ENCODE results near the gene HIP1.
"Not testable (repeated sequence)": the region's sequence is repeated elsewhere in the genome, so short reads cannot be mapped to it uniquely, and the experiment has no call there.

HIP1 gene

DNA sequence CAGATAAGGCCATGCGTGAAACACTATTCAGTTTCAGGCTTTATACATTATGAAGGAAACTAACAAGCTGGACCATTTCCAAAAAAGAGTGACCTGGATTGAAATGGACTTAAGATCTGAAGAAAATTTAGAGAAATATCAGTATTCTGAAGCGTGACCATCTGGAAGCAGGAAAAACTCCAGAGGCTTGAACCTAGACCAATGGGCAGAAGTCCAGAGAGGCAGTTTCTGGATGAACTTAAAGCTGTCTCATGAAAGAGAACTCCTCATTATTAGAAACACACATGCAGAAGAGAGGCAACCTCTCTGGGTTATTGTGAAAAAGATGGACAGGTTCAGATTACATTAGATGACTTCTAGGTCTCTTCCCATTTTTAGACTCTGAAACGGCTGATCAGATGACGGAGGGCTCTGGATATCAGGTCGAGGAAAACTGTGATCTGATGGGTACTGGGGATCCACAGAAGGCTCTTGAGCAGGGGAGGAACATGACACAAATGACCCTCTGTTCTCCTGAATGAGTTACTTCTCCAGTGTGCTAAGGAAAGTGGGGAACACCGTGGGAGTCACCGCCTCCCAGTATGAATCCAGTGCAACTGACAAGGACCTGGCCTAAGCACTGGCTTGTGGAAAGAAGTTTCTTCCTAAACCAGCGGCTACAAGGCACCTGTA, 130.2 kb downstream of the HIP1 start:
- no peak for DNase-seq

DNA sequence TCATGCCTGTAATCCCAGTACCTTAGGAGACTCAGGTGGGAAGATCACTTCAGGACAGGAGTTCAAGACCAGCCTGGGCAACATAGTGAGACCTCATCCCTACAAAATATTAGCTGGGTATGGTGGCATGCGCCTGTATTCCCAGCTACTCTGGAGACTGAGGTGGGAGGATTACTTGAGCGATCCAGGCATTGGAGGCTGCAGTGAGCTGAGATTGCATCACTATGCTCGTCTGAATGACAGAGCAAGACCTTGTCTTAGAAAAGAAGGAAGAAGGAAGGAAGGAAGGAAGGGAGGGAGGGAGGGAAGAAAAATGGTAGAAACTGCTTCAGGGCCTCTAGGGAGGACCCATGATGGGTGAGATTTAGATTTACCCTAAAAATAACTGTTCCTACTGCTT, 134.3 kb downstream of the HIP1 start:
- no peak for DNase-seq

DNA sequence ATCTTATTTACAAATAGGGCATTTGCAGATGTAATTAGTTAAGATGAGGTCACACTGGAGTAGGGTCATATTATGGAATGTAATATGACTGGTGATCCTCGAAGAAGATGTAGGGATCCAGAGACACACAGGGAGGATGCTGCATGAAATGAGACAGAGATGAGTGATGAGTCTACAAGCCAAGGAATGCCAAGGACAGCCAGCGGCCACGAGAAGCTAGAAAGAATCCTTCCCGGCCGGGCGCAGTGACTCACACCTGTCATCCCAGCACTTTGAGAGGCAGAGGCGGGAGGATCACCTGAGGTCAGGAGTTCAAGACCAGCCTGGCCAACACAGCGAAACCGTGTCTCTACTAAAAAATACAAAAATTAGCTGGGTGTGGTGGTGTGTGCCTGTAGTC, 135.9 kb downstream of the HIP1 start:
- not testable (repeated sequence) for DNase-seq

DNA sequence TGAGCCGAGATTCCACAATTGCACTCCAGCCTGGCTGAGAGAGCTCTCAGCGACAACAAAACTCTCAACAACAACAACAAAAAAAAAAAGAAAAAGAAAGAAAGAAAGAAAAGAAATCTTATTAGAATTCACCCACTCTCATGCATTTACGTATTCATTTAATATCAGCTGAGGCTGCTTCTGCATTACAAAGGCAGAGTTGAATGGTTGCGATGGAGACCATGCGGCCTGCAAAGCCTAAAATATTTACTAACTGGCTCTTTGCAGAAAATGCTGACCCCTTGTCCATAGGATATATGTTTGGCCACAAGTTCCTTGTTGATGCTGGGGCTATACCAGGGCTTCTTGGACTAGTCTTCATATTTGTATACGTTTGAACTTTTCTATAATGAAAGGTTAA, 137.2 kb downstream of the HIP1 start:
- no peak for DNase-seq

DNA sequence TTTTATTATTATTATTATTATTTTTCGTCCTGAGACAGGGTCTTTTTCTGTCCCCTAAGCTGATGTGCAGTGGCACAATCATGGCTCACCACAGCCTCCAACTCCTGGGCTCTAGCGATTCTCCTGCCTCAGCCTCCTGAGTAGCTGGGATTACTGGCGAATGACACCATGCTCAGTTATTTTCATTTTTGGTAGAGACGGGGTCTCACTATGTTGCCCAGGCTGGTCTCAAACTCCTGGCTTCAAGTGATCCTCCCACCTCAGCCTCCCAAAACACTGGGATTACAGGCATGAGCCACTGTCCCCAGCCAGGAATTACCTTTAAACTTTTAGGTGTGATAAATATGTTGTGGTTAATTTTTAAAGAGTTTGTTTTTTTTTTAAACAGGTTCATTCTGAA, 138.0 kb downstream of the HIP1 start:
- DNase-seq = not testable (repeated sequence)

DNA sequence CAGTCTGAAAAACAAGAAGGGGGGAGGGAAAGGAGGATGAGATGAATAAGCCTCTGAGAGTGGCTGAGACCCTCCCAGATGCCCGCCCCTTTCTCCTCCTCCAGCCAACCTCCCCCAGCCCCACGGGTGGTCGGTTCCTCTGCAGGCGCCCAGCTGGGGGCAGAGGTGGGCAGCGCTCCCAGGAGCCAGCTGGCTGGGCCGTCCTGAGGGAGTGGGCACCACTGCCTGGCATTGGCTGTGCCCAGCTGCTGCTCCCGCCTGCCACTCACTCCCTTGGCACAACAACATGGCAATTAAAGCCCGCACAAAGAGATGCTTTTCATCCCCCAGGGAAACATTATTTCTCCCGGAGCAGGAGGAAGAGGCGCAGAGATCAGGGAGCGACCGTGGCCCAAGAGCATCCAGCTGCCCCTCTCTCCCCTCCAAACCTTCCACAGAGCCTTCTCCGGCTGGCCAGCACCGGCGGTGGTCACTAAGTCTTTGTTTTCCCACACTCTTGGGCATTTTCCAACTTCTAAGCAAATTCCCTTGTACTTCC, 139.4 kb downstream of the HIP1 start:
- no peak for DNase-seq

DNA sequence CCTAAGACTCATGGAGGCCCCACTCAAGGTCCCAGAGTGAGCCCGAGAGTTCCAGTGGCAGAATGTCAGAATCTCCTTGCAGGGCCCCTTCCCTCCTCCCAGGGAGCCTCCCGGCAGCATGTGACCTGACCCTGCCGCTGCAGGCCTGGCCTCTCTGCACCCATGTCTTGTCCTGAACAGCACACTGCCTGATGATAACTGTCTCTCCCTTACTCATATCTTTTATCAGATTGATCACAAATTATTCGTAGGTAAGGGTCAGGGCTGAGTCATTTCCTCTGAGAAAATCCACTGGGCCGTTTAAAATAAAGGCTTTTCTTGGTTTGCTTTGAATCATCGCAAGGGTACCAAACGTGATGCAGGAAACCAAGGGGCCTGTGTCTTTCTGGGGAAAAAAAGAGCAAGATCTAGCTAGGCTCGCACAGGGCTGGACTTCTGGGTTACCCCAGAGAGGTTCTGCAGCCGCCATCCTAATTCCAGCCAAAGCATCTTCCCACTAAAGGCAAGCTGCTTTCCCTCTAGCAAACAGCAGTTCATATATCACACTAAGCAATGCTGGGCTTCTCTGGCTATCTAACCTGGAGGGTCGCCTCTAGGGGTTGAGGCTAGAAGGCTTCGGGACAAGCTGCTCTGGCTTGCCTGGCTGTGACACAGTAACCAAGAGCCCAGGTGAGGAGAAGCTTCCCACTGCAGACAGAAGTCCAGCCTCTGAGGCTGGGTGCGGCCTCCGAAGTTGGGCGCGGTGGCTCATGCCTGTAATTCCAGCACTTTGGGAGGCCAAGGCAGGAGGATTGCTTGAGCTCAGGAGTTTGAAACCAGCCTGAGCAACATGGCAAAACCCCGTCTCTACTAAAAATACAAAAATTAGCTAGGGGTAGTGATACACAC, 141.8 kb downstream of the HIP1 start:
- no peak for DNase-seq

DNA sequence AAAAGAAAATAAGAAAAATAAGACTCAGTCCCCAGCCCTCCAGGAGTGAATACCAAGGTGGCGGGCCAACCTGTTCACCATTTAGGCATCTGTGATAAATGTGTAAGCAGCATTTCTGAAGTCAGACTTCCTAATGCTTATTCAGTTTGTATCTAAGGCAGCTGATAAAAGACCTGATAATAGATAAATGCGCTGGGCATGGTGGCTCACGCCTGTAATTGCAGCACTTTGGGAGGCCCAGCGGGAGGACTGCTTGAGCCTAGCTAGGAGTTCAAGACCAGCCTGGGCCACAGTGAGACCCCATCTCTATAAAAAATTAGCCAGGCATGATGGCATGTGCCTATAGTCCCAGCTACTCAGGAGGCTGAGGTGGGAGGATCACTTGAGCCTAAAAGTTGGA, 143.0 kb downstream of the HIP1 start:
- no peak for DNase-seq

DNA sequence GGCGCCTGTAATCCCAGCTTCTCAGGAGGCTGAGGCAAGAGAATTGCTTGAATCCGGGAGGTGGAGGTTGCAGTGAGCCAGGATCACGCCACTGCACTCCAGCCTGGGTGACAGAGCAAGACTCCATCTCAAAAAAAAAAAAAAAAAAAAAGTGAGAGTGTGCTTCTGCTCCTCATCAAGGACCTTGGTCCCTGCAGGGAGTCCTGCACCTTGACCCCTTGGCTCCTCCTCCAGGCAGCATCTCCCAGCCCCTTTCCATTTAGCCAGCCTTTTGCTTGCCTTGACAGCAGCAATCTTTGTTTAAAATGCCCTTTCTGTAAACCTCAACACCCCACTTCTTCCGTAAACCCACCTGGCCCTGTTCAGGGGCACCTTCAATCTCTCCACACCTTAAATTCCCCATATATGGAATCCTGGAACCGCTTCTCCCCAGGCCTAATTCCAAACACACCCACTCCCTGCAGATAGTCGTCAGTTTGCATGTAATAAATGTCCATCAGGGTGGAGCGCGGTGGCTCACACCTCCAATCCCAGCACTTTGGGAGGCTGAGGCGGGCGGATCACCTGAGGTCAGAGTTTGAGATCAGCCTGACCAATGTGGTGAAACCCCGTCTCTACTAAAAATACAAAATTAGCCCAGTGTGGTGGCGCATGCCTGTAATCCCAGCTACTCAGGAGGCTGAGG, 145.1 kb downstream of the HIP1 start:
- DNase-seq = not testable (repeated sequence)

DNA sequence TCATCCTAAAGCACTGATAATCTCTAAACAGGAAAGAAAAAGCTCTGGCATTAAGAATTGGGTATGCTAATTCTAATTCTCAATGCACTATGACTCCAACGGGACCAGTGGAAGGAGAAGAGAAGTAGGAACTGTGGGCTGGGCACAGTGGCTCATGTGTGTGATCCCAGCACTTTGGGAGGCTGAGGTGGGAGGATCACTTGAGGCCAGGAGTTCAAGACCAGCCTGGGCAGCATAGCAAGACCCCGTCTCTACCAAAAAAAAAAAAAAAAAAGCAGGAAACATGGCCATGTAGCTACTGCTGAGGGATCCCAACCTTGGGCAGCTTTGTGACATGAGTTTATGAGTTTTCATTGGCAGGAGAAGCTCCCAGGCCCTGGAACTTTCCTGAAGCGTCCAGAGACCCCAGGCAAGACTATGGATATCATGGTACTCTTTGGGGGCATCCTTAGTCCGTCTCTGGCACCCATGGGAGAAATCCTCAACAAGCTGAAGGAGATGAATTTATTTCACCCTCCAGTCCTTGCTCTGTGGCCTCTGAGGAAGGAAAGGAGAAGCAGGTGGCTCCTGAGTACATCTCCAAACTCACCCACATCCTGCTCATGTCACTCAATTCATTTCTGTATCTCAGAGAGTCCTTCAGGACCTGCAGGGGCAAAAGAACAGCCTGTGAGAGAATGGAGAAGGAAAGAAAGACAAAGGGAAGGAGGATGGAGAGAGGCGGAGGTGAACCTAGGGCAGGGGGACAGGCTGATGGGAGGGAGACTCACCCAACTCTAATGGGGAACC, 147.1 kb downstream of the HIP1 start:
- no peak for DNase-seq

DNA sequence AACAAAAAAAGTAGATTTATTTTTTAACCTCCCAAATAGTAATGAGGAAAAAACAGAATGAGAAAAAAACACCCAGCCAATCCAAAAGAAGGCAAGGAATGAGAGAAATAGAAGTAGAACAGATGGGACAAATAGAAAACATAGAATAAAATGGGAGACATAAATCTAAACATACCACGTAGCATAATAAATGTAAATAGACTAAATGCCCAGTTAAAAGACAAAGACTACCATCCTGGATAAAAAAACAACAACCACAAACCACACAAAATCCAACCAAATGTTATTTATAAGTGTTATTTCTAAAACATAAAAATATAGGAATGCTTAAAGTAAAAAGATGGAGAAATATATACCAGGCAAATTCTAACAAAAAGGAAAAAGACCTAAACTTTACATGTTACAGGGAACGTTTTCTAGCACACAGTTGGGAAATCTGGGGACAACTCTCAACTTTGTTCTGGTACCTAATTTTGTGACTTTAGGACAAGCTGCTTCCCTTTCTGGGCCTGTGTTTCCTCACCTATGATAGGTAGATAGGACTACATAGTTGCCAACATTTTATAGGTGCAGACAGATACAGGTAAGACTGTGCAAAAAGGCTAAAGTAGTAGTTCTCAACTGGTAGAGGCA, 148.3 kb downstream of the HIP1 start:
- DNase-seq = no peak

DNA sequence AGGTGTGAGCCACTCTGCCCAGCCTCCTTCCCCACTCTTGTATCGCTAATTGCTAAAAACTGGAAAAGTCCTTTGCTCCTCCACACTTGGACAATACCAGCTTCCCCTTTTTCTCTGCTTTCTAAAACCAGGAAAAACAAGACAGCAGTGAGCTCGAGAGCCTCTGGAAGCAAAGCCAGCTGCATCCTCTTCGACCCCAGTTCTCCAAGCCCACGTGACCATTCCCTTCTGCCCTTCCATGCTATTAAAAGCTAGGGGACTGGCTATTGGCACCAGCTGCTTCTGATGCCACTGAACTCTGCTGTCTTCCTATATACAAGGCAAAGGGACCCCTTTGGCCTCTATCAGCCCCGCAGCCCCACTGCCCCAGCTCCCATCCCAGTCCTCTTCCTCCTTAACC, 154.4 kb downstream of the HIP1 start:
- no peak for DNase-seq

DNA sequence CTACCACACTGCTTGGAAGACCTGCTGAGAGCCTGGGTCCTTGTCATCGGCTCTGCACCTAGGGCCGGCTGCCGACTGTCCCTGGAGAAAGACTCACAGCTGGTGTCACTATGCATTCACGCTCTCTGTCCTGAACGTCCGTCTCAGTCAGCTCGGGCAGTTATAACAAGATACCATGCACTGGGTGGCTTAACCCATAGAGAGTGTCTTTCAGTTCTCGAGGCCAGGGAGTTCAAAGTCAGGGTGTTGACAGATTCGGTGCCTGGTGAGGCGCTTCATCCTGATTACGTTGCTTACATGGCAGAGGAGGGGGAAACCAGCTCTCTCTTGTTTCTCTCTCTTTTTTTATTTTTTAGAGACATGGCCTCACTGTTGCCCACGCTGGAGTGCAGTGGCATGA, 155.5 kb downstream of the HIP1 start:
- DNase-seq = no peak

DNA sequence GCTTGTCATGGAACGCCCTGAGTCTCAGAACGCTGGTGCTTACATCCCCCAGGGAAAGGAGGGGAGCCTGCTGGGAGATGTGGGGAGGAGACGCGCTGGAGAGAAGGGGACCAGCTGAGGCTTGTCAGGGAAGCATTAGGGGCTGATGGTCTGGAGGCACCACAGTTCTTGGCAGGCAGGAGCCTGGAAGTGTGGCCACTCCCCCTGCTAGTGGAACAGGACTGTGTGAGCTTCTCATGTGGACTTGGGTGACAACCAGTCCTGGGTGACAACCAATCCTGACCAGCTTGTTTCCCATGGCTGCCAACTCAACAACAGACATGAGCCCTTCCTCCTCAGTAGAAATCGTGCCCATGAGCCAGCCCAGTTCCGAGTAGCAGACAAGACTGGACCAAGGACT, 158.8 kb downstream of the HIP1 start:
- no peak for DNase-seq

DNA sequence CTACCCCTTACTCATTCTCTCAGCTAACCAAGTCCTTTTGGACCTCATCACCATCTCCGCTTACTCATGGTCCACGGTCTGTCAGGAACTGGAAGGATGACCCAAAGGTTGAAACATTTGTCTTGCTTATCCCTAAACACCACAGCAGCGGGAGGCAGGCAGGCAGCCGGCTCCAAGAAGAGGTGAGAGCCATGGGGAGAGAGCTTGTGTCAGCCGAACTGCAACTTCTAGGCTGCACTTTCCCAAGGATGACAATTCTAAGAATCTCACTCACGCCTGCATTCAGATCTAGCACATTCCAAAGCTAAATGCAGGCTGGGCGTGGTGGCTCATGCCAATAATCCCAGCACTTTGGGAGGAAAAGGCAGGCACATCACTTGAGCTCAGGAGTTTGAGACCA, 160.7 kb downstream of the HIP1 start:
- DNase-seq = no peak

DNA sequence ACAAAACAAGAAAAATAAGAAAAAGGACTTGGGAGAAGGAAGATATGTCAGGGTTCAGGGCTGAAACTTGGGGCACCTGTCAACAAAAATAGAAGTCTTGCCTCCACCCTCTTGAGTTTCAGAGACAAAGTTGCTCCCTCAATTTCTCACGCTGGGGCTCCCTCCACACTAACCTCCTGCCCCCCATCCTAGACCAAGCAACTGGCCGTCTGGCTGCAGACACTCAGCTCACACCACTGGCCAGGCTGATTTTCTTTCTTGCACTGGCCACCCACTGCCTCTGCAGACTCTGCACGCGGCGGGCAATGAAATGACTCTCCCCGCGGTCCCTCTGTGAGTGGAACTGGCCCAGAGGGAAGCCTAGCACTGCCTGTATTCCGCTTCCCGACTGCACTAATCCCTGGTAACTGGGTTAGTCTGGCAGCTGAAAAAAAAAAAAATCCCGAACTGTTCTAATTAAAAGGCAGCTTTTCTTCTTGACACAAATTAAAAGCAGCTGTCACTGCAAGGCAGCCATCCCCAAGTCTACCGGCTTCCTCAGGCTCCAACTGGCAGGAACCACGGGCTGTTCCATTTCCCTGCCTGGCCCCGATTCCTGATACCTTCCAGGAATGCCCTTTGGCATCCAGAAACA, 163.1 kb downstream of the HIP1 start:
- DNase-seq = no peak

DNA sequence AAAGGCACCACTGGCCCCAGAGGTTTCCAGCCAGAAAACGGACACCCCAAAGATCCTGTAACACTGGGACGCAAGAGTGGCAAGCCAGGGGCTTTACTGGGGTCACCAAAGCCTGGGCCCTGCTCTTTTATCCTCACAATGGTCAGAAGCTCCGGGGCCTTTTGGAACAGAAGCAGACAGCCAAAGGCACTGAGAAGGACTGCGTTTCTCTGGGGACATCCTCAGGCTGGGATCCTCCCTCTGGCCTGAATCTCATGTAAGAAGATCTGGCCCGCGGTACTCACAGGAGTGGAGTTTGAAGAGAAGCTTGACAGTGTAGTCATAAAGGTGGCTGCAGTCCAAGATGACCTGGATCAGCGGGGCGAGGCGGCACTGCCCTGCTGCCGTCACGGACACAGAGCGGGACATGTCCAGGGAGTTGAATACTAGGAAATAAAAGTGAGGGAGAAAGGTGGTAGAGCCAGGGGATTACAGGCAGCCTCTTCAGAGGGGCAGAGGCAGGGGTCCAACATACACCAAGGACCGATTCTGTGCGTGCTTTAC, 165.2 kb downstream of the HIP1 start:
- DNase-seq = no peak

DNA sequence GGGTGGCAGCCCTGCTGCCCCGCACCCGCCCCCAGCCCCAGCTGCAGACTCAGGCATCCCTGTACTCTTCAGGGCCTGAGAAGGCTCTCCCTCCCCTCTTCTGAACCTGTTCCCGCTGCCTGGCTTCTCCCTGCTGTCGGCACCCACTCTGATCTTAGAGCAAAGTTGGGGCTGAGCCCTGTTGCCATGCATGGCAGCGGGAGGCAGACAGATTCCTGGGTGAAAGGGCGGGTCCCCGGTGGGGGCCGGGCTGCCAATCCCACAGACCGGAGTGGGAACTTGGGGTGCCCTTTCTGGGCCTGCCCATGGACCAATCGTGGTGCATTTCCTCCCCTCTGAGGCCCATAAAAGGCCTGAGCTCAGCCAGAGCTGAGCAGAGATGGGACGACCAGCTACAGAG, 165.9 kb downstream of the HIP1 start:
- no peak for DNase-seq

DNA sequence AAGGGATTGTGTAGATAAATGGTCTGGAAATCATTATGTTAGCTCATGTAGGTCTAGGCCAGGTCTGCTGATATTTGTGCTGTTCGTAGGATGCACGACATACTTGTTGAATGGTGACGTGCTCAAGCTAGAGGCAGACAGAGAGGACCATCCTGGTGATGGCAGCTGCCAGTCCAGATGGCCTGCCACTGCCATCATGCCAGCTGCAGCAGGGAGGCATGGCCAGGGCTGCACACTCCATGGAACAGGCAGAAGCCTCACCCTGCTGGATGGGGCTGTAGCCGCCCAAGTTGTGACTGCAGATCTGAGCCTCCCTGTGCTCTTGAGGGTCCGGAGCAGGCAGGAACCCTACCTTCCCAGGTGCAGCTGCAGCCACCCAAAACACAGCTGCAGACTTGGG, 166.3 kb downstream of the HIP1 start:
- DNase-seq = no peak

DNA sequence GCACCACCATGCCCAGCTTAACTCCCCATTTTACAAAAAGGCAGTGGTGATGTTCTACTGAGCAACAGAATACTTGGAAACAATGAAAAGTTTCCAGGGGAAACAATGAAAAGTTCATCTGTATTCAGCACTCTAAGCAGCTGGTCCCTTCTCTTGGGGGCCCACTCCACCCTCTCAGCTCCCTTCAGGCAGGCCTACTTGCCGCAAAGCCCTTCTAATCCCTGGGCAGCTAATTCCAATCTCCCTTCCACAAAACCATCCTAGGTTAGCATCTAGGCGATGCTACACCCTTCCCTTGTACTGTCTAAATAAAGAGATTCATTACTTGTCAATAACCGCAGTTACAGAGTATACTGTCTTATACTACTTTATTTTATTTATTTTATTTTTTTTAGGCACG, 167.5 kb downstream of the HIP1 start:
- DNase-seq = no peak

DNA sequence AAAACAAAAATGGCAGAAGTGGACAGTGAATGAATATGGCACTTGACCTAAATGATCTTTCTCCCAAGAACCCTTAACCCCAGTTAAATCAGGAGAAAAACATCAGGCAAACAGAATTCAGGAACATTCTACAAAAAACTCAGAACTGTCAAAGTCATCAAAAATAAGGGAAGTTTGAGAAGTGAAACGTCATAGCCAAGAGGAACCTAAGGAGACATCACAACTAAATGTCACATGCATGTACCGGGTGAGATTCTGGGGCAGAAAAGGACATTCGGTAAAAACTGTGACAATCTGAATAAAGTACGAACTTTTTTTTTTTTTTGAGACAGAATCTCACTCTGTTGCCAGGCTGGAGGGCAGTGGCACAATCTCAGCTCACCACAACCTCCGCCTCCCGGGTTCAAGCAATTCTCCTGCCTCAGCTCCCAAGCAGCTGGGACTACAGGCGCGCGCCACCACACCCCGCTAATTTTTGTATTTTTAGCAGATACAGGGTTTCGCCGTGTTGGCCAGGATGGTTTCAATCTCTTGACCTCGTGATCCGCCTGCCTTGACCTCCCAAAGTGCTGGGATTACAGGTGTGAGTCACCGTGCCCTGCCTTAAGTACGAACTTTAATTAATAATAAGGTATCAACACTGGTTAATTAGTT, 169.0 kb downstream of the HIP1 start:
- not testable (repeated sequence) for DNase-seq
